GM19463 (cell line): ENCODE measurements around the gene ELMO1.

Source experiments
- ATAC-seq: cut with Tn5 transposase; IDR thresholded peaks from one replicate; pipeline ENCODE4 v1.9.1; 2021; ENCODE audit warnings: mild to moderate bottlenecking, moderate library complexity; ENCODE audit not compliant: unreplicated experiment

The ELMO1 gene

DNA sequence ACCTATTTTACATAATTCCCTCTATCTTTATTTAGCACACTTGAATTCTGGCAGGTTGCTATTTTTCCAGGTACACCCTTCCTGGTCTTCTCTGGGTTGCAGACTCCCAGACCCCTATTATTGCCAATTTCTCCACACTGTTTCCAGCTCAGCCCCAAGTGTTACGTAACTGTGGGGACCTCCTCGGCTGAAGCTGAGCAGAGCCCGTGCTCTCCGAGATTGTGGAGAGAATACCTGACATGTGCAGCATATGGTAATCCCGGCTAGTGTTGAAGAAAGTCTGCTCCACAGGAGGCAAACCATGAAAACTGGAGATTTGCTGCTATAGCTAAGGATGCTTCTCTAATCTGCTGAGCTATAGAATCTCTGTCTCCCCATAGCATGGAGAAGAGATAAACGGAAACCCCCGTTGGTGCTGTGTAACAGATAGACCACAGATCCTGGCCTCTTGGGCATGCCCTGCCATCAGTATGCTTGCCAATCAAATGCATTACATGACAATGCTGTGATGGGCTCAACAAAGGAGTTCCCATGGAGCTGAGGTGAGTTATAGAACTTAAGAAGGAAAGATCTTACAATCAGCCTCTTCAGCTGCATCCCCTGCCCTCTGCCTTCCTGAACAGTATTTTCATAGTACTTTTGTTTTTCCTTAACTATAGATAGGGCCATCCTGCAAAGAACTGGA is 579.8 kb downstream of the ELMO1 start:
- ATAC-seq = no peak

DNA sequence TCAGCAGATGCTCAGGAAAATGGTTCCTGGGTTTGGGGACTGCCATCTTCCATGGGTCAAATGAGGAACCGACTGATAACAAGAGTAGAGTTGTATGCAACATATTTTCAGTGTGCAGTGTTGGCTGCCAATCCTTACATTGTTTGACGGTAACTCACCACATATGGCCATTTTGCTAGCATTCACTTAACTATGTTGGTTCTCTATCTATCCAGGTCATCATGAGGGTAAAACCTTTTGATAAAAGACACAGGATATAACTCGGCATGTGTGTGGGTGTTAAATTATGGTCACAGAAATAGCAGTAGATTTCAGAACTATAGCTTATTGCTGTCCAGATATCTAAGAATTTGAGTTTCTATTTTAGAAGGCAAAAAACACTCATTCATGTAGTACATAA is 583.6 kb downstream of the ELMO1 start:
- ATAC-seq = no peak

DNA sequence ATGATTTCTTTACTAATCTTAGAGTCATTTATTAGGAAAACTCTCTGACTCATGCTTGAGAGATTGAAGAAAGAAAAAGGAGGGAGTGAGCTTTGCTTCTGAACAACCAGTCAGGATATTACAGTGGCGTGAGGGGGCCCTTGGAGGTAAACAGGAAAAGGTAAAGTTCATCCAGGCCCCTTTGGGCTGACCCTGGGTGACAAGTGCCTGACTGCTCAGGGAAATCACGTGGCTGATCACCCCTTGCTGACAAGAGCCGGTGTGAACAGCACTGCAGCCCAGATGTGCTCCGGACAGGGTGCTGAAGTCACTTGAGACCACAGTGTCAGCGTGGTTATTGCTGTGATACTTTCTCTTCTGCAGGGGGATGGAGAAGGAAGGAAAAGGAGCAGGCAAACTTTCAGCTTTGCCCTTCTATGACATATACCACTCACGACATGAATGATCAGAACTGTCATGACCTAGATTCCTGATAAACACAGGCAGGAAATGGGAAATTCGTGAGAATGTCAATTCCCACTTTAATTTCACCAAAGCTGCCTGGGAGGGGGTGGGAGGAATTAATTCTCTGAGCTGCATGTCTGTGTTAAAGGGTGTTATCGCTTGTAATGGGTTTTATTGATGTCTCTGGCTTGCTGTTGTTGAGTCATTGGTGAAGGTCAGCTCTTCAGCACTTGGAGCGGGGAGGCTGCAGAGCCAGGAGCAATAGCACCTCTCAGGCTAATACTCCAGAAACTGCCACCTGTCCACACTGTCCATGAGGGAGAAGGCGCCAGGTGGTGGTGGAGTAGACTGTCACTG is 584.6 kb downstream of the ELMO1 start:
- ATAC-seq = no peak

DNA sequence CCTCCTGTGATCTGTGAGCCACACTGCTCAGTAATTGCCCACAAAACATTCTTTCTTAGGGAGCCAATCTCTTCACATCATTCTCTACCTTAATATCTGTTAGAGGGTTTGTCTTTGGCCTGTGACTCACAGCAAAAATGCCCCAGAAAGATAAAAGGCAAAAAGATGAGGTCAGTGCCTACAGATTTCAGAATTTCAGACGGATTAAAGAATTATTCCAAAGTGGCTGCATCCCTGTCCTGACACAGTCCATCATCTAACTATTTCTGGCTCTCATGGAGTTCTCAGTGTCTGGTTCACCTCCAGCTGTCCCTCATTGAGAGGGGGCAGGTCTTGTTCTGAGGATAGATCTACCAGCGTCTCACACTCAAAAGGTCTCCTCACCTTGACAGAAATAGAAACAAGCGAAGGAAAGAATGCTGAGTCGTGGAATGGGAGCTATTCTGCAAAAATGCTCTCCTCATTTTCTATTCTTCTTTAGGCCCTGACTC is 585.8 kb downstream of the ELMO1 start:
- ATAC-seq = no peak

DNA sequence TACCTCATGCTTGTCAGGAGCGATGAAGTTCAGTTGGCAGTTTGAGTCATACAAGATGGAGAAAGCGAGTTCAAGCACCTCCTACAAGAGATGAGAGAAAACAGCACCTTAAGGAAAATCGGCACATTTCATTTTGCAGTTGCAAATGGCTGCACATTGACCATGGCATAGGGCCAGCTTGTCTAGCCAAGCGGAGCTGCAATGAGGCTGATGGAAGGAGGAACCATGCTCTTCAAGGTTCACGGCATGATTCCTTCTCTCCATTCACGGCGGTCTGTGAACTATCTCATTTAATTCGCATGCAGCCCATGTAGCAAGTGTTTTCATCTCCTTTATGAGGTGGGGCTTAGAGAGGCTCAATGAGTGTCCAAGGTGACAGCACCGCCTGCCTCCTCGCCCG is 587.0 kb downstream of the ELMO1 start:
- ATAC-seq = no peak

DNA sequence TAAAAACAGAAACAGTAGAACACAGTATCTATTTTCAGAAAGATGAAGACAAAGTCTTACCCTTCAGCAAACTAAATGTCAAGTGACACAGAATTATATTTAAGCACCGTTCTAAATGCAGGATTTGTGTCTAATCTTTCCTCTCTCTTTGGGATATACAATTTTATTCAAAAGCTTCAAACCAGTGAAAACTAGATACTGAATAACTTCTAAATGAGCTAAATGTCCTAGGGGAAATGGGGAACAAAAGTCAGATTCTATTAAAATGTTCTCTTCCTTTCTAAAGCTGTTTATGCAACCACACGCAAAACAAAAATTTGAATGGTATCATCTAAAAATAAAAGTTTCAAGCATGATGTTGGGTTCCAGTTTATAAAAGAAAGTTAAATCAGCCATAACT is 588.0 kb downstream of the ELMO1 start:
- ATAC-seq = no peak

DNA sequence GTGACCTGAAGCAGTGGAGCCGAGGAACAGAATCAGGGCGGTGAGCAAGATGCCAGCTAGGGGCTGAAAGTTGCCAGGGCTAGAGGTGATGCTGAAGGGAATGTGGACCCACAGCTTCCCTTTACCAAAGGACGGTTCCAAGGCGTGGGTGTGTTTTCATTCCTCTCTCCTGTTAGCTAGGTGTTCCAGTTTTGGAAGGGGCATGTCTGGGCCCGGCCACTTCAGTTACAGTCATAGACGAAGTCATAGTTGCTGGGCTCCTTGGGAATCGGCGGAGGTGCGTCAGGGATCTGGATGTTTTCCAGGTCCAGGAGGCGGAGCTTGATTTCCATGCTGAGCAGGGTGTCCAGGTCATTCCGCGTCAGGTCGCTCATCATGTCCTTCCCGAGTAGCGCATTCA is 593.3 kb downstream of the ELMO1 start:
- ATAC-seq = no peak

DNA sequence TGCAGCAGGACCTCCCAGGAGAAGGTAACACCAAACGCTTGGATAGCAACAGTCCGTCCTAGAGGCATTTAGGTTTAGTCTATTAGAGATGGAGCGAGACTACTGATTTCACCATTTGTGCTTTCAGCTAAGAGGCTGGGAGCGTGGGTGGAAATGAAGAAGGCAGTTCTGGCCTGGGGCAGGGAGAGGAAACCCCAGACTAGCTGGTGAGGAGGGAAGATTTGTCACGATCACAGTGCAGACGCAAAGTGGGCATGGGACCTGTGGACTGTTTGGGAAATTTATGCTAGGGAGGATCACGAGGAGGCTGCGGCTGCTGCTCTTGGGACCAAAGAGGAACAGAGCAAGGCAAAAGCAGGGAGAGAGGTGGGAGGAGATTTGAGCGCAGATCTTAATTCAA is 594.0 kb downstream of the ELMO1 start:
- no peak for ATAC-seq

DNA sequence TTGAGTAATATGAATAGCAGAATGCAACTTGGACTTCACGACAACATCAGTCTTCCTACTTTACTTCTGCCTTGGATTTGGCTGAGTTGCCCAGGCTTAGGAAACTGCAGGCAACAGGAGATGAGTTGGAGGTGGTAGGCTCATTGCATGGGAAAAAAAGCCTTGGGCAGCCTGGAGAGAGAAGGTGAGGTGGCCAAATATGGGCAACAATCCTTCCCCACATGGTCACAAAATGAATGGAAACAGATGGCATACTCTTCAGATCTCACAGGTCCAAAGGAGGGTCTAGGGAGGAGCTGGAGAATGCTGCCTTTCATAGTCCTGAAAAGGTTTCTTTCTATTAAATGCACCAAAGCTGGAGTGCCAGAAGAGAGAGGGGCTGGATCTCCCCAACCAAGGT is 595.7 kb downstream of the ELMO1 start:
- ATAC-seq = no peak

DNA sequence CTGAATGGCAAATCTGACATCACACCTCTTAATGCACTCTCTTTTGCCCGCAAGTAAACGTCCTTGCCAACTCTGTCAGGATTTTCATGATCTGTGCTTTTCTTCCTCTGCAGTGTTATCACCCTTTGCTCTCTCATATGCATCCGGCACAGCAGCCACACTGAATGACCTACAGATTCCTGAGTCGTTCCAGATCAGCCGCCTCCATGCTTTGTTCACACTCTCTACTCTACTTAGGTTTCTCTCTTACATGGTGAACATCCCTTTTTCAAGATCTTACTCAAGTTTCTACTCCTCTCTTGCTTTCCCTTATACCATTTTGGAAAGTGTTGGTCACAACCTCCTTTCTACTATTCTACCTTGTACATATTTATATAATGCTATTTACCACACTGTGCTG is 596.6 kb downstream of the ELMO1 start:
- ATAC-seq = no peak

DNA sequence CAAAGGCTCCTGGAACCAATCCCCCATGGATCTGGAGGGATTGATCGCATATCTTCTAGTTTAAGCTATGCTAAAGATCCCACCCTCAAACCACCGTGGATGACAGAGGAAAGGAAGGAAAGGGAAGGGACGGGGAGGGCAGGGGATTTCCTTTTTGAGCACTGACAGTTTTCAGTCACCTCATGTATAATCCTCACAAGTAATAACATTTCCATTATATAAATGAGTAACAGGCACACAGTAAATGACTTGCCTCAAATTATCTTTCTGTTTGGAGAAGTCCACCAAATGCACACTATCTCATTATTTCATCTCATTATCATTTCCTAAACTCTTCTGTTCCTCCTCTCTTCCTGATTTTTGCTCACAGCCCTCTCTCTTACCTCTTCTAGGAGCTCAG is 597.3 kb downstream of the ELMO1 start:
- no peak for ATAC-seq

DNA sequence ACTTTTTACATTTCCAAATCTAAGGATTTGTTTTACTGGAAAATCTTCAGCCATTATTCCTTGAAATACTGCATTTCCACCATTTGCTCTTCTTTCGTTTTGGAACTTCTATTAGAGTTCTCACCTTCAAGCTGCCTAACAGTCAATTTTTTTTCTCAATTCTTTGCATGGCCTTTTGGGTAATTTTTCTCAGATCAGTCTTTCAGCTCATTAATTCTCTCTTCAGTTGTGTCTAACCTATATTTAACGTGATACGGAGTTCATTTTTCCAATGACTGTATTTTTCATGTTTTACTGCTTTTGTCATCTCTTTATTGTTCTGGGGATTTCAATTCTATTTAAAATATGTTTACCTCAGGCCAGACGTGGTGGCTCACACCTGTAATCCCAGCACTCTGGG is 600.7 kb downstream of the ELMO1 start:
- ATAC-seq = no peak

DNA sequence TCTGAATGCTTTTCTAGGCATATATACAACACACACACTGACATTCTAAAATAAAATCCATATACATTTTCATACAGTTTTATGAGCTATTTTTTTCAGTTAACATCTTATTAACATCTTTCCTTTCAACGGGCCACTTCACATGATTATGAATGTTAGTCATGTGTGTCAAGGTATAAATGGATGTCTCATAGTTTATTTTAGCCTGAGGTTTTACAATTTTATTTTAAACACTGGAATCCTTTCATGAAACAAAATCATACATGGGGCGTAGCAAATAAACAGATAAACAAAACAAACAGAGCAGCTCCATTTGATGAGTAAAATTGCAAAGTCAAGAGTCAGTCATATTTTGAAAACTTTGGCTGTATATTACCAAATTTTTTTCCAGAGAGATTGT is 604.3 kb downstream of the ELMO1 start:
- ATAC-seq = no peak

DNA sequence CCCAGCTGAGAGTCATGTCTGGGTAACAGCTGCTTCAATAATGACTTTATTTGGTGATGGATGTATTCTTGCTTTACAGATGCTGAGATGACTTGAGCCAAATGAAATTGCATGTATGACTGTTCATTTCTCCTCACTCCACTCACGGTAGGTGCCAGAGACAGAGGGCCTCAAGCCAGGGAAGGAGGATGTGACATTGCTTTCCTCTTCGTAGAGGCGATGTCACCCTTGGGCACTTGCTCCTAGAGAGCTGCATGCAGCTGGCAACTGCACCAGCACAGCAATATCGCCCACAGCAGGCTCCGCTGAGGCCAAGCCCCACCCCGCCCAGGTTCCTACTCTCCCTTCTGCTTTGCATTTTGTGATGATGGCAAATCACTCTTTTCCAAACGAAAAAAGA is 607.8 kb downstream of the ELMO1 start:
- ATAC-seq = no peak

DNA sequence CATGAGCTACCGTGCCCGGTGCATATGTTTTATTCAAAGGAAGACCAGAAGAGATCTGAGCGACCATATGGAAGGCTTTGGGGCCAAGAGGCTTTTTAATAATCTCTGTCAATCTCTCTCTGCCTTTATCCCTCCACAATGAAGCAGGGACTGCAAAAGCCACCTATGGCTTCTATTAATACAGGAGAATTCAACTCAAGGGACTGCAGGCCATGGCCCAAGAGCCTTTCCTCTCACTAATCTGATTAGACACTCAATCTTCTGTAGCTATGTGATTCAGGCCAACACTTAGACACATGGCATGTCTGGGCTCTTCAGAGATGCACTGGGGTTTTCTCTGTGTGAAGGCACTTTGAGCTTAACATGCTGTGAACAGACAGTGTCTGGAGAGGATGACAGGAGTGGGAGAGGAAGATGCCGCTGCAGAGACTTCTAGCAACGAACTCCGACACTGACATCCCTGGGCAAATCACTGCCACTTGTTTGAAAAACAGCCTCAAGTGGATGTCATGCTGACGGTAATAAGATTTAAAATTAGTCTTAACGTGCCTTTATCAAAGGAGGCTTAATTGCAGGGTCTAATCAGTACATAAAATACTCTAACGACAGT is 609.9 kb downstream of the ELMO1 start:
- no peak for ATAC-seq

DNA sequence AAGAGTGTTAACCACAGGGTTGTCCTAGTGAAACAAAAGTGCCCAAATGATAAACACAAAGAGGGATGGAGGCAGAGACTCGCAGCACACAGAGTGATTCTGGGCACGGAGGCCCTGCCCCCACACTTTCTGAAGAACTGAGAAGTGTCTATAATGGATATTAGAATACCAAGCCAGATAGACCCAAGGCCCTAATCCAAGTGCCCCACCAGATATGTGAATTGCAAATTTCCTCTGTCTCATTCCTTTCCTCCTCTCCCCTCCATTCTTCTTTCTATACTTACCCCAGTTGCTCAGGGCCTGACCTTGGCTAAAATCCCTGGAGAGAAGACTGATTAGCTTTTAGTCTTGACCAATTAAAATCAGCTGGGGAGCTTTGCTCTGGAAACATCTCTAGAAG is 617.6 kb downstream of the ELMO1 start:
- no peak for ATAC-seq

DNA sequence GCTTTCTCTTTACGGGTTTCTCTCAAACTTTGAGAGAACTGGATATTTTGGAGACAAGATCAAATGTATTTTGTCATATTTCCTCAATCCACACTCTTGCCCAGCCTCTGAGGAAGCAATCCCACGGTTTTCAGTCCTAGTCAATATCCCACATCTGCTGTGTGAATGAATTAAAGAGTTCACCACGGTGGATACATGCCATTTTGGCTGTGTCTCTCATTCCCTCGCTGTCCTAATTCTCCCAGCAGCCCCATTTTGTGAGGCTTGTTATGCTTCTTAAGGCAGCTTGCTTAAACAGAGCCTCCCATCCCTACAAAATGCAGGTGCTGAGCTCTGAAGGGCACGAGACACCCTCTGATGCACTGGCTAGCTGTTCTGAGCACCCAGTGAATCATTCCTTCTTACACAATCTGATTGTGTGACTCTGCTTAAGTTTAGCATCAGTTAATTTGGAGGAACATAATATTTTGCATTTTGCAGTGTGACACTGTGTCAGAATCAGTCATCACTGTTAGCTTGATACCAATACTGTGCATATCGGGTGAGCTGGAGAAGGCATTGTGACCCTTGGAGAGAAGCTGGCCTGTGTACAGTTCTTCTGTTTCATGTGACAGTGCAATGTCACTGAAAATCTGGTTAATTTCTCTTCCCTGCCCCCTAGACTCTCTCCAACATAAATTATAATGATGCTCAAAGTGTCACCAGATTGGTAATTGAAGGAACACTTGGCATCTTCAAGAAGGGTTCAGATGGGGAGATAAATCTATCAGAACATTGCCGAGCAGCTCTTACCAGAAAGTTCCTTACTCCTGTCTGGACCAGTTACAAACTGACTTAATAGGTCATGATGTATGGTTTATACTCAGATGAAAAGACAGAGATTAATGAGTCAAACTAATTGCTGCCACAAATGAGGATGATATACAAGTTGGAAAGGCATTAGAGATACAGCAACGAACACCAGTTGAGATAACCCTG is 620.6 kb downstream of the ELMO1 start:
- no peak for ATAC-seq

DNA sequence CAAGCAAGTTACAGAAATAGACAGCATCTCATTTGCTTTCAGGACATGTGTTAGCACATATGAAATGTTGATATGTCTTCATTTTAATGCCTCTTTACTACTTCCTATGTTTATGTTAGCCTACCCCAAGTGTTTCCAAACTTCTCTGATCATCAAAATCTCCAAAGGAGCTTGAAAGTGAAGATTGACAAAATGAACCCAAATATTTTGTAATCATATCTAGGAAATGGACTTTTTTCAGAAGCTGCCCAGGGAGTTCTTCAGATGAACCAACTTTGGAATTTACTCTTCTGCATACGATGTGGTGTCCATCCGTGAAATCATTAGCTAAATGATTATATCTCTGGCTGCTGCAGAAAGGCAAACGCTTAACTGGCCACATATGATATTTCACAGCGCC is 623.2 kb downstream of the ELMO1 start:
- no peak for ATAC-seq

DNA sequence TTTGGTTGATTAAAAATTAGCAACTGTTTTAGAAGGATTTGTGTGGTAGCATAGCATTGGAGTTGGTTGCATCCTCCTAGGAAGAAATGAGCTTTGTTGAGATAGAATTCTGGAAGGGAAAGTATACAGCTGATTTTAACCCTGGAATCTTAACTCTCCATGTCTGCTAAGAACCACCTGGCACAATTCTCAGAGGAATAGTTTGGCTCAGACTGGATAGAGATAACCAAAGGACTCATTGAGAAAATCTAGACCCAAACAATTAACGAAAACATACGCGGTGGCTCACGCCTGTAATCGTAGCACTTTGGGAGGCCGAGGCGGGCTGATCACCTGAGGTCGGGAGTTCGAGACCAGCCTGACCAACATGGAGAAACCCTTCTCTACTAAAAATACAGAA is 625.3 kb downstream of the ELMO1 start:
- no peak for ATAC-seq

DNA sequence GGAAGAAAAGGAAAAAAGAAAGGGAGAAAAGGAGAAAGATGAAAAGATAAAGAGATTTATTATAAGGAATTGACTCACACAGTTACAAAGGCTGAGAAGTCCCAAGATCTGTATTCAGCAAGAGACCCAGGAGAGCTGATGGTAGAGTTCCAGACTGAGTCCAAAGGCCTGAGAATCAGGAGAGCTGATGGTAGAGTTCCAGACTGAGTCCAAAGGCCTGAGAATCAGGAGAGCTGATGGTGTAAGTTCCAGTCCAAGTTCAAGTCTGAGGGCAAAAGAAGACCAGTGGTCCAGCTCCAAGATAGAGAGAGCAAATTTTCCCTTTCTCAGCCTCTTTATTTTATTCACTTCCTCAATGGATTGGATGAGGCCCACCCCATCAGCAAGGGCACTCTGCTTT is 627.0 kb downstream of the ELMO1 start:
- ATAC-seq = no peak
